HG03432 (cell line): Measurements from ENCODE around the gene CDC20.

Source experiments
- ATAC-seq: cut with Tn5 transposase; IDR thresholded peaks from one replicate; pipeline ENCODE4 v1.9.1; 2021; ENCODE audit warnings: mild to moderate bottlenecking, moderate library complexity; ENCODE audit not compliant: unreplicated experiment

CDC20 gene

GRCh38 chr1:43327549-43328292 is 31.1 kb upstream of the CDC20 start:
- no peak for ATAC-seq

- ATAC-seq, result no peak
These were observed 28.6 kb upstream of the CDC20 start for GRCh38 chr1:43329995-43330751.

GRCh38 chr1:43331688-43332087 is 27.1 kb upstream of the CDC20 start:
- no peak for ATAC-seq

DNA sequence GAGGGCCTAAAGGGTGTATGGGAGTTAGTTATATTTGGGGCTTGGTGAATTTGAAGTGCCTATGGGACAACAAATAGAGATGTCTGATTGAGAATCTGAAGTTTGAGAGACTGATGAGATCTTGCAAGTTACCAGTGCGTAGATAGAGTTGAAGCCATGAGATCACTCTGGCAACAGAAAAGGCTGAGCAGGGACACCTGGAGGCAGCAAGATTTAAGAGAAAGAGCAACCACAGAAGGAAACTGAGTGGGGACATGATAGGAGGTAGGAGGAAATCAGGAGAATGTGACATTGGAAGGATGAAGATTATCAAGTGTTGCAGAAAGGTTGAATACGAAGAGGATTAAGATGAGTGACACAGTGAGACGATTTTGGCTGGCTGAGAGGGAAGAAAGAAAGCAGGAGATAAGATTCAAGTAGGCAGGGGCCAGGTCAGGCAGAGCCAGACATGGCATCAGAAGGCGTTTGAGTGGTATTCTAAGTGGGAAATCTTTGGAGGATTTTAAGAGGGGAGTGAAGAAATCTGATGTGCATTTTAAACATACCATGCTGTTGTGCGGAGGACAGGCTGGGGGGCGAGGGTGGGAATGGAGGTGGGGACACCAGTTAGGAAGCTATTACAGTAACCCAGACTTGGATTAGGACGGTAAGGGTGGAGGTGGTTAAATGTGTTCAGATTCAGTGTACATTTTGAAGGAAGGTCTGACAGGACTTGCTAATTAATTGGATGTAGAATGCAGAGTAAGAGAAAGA is 24.2 kb upstream of the CDC20 start:
- ATAC-seq, result no peak

DNA sequence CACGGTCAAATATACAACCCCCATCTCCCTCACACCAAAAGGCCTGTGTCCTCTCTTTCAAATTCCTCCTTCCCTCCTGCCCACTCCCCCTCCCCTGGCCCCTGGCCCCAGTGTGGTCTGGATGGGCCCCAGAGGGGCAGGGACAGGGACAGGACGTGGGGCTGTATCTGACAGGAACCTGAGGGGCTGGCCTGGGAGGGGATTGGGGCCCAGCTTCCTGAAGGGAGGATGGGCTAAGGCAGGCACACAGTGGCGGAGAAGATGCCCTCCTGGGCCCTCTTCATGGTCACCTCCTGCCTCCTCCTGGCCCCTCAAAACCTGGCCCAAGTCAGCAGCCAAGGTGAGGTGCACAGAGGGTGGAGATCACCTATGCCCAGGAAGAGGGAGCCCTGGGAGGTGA is 21.2 kb upstream of the CDC20 start, which contains the start of gene MPL:
Gene MPL (plus strand): TSS at position 231 of the 400 bp plus-strand sequence. CDS start 31 bp downstream, at position 262.
- no peak for ATAC-seq

- no peak for ATAC-seq
These were observed 20.8 kb upstream of the CDC20 start for GRCh38 chr1:43338001-43338400.

DNA sequence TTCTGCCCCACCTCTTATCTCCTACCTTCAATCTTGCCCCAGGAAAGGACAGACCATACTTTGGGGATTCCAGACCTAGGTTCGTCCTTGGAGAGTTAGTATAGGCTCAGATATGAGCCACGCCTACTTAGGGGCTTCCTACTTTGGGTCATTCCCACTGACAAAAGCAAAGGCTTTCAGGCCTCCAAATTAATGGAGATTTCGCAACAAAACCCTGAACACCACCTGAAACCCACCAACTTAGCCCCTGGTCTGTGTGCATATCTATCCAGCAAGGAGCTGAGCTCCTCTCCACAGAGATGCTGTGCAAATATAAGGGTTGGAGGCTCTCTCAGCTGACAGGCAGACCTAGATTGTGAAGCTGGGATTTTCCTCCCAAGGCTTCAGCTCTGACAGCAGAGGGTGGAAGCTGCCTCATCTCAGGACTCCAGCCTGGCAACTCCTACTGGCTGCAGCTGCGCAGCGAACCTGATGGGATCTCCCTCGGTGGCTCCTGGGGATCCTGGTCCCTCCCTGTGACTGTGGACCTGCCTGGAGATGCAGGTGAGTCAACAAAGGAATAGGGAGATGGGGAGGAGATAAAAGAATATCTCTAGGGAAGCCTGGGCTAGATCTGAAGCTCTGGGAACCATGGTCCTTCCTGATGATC is 19.1 kb upstream of the CDC20 start:
- no peak for ATAC-seq

DNA sequence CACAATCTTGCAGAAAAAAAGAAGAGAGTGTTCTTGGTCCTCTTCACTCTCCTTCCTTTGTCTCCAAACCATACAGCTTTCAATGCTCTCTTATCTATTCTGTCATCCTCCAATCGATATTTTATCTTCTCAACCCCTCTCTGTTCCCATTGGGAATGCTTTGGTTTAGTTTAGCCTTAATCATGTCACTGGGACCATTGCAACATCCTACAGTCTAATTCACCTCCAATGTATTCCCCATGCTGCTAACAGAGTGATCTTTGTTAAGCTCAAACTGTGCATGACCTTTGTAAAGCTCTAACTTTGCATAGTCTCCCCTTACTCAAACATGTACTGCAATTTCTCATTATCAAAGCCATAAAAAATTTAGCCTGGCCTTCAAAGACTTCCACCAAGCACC is 18.2 kb upstream of the CDC20 start:
- ATAC-seq, result no peak

DNA sequence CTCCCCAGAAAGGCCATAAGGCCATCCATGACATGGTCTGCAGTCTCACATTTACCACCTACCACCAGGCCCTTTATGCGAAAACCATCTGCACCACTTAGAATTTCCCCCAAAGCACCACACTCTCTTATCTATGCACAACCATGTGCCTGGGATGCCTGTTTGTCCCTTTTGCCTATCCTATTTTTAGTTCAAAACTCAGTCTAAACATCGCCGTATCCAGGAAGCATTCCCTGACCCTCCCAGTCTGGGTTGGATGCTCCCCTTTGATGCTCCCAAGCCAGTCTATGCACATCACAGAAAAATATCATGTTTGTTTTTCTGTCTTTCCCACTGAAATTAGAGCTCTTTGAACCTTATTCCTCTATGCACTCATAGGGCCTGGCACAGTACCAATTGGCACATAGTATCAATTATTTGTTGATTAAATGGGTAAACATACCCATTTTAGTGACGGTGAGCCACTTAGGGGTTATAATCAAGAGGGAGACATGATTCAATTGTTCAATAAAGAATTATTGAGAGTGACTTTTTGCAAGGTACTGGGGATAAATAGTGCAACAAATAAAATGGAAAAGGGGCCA is 14.4 kb upstream of the CDC20 start:
- ATAC-seq, result no peak

- no peak for ATAC-seq
These were observed 13.7 kb upstream of the CDC20 start for GRCh38 chr1:43345120-43345519.

DNA sequence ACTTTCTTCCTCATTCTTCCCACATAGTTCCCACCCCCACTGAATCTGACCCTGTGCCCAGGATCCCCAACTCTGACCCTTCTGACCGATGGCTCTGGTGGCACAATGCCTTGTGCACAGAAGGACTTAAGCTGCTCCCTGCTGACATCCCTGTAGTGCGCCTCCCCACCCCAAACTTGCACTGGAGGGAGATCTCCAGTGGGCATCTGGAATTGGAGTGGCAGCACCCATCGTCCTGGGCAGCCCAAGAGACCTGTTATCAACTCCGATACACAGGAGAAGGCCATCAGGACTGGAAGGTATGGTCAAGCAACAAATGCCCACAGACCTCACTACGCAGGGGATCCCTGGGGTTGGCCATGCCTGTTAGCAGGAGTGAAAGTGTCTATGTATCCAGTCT is 12.1 kb upstream of the CDC20 start:
- ATAC-seq, result no peak

DNA sequence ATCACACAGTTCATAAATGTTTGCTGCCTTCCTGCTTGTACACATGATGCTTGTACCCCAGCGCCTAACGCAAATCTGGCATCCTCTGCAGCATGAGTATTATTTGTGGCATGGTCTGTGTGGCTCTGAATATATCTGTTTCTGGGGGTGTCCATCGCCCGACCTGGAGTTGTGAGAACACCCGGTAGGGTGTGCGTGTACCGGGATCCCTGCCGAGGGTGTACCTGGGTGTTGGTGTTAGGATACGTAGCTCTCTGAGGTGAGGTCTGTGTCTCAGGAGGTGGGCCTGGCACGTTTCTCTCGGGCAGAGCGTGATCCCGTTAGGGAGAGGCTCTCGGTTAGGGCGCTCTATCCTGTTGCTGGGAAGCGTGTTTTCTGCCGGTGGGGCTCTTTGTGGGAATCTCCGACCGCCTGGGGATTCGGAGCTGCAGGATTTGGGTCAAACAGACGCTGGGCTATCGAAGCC is 10.4 kb upstream of the CDC20 start:
- ATAC-seq, result no peak

DNA sequence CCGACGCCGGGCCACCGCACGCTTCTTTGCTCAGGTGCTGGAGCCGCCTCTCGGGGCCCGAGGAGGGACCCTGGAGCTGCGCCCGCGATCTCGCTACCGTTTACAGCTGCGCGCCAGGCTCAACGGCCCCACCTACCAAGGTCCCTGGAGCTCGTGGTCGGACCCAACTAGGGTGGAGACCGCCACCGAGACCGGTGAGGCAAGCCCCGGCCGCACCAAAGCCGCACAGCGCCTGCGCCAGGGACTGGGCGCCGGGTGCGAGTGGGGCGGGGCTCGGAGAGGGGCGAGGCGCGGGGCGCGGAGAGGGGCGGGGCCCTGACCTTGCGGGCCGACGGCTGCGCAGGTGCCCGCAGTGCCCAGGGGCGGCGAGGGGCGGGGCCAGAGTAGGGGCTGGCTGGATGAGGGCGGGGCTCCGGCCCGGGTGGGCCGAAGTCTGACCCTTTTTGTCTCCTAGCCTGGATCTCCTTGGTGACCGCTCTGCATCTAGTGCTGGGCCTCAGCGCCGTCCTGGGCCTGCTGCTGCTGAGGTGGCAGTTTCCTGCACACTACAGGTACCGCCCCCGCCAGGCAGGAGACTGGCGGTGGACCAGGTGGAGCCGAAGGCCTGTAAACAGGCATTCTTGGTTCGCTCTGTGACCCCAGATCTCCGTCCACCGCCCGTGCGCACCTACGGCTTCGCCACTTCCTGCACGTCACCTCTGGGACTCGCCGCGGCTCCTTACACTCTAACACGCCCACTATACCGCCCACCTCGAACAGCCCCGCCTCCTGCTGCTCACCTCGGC is 9.8 kb upstream of the CDC20 start:
- ATAC-seq, result peak; percentile 80

DNA sequence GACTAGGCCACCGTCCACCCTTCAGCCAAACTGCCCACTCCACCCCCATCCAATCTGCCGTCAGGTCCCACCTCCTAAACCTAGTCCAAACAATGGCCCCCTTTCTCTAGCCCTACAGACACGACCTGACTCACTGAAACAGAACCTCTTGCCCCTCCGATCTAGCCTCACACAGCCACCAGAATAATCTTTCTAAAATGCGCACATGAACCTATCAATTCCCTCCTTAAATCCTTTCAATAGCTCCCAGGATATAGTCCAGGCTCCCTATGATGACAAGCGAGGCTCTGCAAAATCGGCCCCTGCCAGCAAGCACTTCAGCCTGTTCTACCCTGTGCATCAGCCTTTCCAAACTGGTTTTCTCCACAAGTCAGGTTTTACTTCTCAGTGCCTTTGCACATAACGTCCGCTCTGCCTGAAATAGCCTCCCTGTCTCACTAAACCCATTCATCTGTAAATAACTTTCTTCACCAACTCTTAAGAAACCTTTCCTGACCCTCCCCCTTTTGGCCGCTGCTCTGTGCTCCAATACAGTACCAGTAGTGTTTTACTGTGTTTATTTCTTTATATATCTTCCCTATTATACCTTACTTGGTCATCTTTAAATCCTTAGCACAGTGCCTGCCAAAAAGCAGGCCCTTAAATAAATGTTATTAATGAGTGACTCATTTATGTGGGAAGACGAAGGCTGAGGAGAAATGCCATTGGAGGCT is 9.0 kb upstream of the CDC20 start:
- peak; percentile 13 for ATAC-seq

DNA sequence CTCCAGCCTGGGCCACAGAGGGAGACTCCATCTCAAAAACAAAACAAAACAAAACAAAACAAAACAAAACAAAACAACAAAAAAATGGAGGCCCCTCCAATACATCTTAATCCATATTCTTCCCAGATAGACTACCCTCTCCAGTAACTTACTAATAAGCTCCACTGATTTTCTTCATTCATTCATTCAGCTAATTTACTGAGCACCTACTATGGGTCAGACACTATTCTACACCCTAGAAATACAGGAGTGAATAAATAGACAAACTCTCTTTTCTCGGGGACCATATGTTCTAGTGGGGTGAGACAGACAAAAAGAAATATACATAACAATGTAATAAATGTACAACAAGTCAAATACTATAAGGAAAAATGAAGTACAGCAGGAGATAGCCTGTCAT is 7.8 kb upstream of the CDC20 start:
- ATAC-seq, result no peak

DNA sequence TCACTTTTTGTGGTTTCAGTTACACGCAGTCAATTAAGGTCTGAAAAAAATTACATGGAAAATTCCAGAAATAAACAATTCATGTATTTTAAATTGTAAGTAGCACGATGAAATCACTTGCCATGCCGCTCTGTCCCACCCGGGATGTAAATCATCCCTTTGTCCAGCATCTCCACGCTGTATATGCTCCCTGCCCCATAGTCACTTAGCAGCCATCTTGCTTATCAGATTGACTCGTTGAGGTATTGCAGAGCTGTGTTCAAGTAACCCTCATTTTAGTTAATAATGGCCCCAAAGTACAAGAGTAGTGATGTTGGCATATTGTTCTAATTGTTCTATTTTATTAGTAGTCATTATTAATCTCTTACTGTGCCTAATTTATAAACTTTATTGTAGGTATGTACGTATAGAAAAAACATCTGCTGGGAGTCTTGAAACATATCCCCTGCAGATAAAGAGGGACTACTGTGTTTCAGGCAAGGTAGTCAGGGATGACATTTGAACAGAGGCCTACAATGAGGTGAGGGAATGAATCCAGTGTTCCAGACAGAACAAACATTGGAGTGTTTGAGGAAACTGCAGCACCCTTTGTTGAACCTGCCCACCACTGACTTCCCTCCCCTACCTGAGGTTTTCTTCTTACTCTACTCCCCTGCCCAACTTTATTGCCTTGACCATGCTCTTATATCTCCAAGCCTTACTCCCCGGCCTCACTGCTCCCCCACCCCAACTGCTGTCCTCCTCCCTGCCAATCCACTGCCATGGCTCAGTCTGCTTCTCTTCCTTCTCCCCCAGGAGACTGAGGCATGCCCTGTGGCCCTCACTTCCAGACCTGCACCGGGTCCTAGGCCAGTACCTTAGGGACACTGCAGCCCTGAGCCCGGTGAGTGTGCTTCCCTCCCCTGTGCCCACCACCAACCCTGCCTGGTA is 7.1 kb upstream of the CDC20 start:
- ATAC-seq, result no peak

DNA sequence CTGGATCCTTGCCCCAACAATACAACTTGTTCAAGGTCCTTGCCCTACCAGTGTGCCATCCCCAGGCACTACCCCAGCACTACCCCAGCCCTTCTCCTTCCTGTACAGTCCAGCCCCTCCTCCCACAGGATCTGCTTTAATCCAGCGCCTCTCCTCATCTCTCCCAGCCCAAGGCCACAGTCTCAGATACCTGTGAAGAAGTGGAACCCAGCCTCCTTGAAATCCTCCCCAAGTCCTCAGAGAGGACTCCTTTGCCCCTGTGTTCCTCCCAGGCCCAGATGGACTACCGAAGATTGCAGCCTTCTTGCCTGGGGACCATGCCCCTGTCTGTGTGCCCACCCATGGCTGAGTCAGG is 6.5 kb upstream of the CDC20 start:
- ATAC-seq, result no peak

- no peak for ATAC-seq
These were observed 5.9 kb upstream of the CDC20 start for GRCh38 chr1:43352881-43353280.
